Stimulated activated CD4-positive, alpha-beta T cell treated with anti-CD3 and anti-CD28 coated beads, Interleukin-4, amount 100 ng/mL, for 24 hours (primary cell): ENCODE results near the gene KAT8.

Experiments
- DNase-seq: peaks from one replicate; pipeline ENCODE4 v3.0.0-alpha.2; 2020

The KAT8 gene

GRCh38 chr16:31108794-31109558, 8.5 kb upstream of the KAT8 start:
- DNase-seq: no peak

DNA sequence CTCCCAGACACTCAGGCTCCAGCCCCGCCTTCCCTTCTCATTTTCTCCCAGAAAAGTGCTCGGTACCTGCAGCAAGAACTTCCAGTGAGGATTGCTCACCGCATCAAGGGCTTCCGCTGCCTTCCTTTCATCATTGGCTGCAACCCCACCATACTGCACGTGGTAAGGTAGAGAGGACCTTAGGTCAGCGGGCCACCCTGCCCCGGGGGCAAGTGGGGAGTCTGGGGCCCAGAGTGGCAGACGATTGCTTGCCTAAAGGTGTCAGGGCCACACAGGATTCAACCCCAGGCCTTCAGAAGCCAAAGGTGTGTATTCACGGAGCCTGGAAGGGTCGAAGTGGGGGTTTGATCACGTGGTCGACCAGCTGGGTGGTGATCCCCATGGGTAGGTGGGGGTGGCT, 7.8 kb upstream of the KAT8 start:
- no peak for DNase-seq

DNA sequence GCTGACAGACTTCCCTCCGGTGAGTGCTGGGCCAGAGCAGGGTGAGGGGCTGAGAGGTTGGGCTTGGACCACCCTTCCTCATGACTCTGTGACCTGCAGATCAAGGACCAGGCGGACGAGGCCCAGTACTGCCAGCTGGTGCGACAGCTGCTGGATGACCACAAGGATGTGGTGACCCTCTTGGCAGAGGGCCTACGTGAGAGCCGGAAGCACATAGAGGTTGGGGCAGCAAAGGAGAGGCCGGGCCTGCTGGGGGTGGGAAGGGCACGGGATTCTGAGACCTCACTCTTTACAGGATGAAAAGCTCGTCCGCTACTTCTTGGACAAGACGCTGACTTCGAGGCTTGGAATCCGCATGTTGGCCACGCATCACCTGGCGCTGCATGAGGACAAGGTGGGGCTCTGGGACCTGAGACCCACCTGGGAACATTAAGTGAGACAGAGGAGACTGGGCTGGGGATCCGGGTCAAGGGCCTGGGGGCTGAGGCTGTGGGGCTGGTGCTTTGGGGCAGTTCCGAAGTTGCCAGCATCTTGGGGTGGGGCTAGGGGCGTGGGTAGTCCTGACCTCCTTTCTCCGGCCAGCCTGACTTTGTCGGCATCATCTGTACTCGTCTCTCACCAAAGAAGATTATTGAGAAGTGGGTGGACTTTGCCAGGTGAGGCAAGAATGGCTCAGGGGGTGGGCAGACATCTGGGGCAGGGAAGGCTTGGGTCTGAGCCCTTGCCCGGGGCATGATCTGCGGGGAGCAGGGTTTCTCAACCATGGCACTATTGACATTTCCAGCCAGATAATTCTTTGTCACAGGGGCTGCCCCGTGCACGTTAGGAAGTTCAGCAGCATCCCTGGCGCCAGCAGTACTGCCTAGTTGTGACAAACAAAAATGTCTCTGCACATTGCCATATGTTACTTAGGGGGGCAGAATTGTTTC, 7.1 kb upstream of the KAT8 start:
- DNase-seq: no peak

DNA sequence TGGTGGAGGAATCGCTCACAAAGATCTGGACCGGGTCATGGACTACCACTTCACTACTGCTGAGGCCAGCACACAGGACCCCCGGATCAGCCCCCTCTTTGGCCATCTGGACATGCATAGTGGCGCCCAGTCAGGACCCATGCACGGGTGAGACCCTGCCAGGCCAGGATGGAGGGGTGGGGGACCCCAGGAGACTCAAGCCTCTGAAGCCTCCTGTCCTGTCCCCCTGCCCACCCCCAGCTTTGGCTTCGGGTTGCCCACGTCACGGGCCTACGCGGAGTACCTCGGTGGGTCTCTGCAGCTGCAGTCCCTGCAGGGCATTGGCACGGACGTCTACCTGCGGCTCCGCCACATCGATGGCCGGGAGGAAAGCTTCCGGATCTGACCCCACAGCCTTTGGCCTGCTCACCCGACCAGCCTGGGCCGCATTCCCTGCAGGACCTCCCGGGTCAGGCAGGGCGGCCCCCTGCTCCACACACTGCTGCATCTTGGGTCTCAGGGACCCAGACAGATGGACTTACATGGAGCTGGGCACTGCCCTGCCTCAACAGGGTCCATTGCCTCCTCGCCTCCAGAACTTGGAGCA, 5.5 kb upstream of the KAT8 start:
- no peak for DNase-seq

DNA sequence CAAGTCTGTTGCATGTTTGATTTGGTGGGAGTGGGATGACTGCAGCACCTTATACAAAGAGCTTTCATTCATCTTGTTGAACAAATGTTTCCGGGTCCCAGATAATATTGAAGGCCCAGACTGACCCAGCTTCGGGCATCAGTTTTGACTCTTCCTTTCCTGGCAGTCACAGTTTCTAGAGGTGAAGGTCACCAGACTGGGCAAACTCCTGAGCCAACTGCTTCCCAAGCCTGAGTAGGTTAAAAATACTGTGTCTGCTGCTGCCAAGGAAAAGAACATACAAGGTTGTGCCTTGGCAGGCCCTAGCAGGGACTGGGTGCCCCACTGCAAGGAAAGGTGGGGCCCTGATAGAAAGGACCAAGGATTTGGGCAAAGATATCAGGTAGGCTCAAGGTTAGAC, 4.8 kb upstream of the KAT8 start:
- no peak for DNase-seq

DNA sequence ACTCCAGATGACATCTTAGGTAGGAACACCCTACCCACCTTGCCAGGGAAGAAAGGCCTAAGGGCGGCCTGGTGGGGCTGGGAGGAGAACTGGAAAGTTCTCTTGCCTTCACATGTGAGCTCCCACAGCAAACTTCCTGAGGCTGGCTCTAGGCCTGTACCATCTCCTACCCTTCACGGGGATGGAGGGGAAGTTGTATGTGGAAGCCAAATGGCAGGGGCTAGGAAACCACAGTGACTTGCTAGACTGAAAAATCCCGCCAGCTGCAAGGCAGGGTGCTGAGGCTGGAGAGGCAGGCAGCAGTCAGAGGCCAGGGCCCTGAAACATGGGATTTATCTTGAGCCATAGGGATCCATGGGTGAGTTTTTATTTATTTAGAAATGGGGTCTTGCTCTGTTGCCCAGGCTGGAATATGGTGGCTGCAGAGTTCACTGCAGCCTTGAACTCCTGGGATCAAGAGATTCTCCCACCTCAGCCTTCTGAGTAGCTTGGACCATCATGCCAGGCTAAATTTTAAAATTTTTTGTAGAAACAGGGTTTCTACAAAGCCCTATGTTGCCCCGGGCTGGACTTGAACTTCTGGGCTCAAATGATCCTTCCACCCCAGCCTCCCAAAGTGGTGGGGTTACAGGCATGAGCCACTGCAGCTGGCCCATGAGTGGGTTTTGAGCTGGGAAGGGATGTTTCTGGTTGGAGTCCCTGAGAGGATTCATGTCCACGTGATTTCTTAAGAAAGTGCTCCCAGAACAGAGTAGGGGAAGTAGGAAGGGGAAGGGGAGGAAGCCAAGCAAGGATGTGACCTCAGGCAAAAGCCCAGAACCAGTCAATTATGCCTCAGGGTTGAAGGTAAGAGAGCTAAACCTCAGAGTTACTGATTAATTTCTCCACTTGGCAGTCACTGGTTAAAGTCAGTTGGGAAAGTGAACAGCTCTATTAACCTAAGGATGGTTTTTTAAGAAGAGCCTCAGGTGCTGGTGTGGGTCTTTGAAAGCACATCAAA, 4.0 kb upstream of the KAT8 start:
- no peak for DNase-seq

- no peak for DNase-seq
These were observed 3.0 kb upstream of the KAT8 start for GRCh38 chr16:31114468-31114867.

- DNase-seq: no peak
These were observed 1.0 kb downstream of the KAT8 start for GRCh38 chr16:31118223-31119155.

- DNase-seq: no peak
These were observed 2.7 kb downstream of the KAT8 start for GRCh38 chr16:31120129-31120528.

DNA sequence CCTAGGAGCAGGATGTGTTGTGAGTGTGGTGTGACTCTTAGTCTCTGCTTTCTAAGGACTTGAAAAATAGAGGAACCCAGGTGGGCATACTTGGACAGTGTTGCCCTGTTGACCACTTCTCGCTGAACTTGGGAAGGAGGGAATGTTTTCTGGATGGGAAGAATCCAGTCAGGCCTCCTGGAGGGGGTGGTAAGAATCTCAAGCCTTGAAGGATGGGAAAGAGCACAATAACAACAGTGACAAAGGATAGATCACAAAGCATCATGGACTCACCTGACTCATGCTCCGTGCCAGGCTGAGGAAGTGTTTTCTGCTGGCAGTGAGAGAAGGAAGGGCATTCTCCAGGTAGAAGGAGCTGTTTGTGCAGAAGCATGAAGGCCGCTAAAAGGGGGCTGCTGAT, 8.4 kb downstream of the KAT8 start:
- no peak for DNase-seq

DNA sequence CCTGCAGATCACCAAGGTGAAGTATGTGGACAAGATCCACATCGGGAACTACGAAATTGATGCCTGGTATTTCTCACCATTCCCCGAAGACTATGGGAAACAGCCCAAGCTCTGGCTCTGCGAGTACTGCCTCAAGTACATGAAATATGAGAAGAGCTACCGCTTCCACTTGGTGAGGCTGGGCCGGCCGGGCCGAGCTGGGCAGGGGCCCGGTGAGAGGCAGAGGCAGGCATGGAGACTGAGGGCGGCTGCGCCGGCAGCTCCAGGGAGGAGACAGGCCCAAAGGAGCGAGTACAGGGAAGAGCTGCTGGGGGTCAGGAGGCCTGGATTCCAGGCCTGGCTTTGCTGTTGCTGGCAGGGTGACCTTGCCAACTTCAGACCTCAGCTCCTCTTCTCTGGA, 9.7 kb downstream of the KAT8 start:
- no peak for DNase-seq

DNA sequence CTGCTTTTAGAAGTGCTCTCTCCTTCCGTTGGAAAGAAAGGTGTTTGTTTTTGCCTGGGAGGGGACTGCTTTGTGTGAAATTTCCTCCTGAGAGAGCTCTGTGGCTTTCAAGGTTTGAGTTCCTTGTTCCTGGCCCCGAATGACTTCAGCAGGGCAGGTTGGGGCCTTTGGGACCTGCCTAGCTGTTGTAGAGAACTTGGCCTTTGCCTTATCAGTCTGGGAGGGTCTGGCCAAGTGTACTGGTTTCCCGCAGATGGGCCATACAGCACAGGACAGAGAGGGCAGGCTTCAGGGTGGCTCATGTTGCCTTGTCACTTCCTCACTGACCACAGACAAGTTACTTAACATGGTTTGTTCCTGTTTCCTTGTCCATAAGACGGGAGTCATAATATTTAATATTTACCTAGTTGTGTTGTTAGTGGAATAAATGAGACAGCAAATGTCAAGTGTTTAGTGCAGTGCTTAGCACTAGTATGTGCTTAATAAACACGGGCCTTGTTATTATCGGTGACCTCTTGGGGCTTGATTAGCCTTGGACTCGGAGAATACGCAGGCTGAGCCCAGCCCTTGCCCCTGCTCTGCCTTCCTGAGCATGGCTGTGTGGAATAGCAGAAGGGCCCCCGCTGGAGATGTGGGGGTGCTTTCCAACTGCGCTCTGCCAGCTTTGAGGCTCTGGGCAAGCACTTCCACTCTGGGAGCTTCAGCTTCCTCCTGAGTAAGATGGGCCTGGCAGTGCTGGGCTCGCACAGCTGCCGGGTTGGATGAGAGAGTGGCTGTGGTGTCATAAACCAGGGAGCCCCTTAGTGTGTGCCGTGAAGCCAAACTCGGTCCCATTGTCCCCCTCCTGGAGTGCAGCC, 11.5 kb downstream of the KAT8 start:
- no peak for DNase-seq

GRCh38 chr16:31129568-31130335, 12.3 kb downstream of the KAT8 start:
- DNase-seq: no peak

- DNase-seq: no peak
These were observed 12.9 kb downstream of the KAT8 start for GRCh38 chr16:31130336-31130891.

- DNase-seq: no peak
These were observed 13.4 kb downstream of the KAT8 start for GRCh38 chr16:31130899-31131298.

GRCh38 chr16:31131416-31131815, 14.0 kb downstream of the KAT8 start:
- DNase-seq: no peak

GRCh38 chr16:31131841-31132271, 14.4 kb downstream of the KAT8 start:
- DNase-seq: no peak

- DNase-seq: no peak
These were observed 15.0 kb downstream of the KAT8 start for GRCh38 chr16:31132303-31132979.
